Endometrial microvascular endothelial cells (primary cell): Measurements from ENCODE around the gene LMTK2. TPM values are rescaled to one million over a fixed set of nuclear protein-coding genes. Genes with fewer than 3 reads are reported as not detected.

ENCODE experiments used
- in situ Hi-C: cut with HindIII; loops from 2 replicates; pipeline ENCODE4 v1.10.0; 2017; ENCODE audit warnings: low sequenced_read_pairs, low pct_unique_long_range_greater_than_20kb; ENCODE audit errors: inconsistent ontology term
- total RNA-seq: library from RNA; depleted of rRNA; stranded (reverse); fragments of >200 nt; gene quantifications from one replicate; pipeline ENCODE4 v1.2.3, GENCODE V29; 2015; ENCODE audit errors: inconsistent ontology term

LMTK2 gene
- total RNA-seq, 1 donor from 2014 or later: 11.1 TPM

- in situ Hi-C loops: loop anchor here (10.0 kb wide), 1 partner anchor 133 kb away; no protein-coding TSS in a partner anchor
These were observed 61.0 kb downstream of the LMTK2 start for GRCh38 chr7:98167653-98168052.

- in situ Hi-C loops: loop anchor here (10.0 kb wide), 1 partner anchor 134 kb away; no protein-coding TSS in a partner anchor
These were observed 61.7 kb downstream of the LMTK2 start for GRCh38 chr7:98168181-98168903.

GRCh38 chr7:98168904-98169621 is 62.4 kb downstream of the LMTK2 start:
- in situ Hi-C loops: loop anchor here (10.0 kb wide), 1 partner anchor 134 kb away; no protein-coding TSS in a partner anchor

- in situ Hi-C loops: no loop called here
These were observed 64.3 kb downstream of the LMTK2 start for GRCh38 chr7:98170966-98171365.

GRCh38 chr7:98171449-98171848 is 64.8 kb downstream of the LMTK2 start:
- in situ Hi-C loops: no loop called here

- in situ Hi-C loops: no loop called here
These were observed 67.9 kb downstream of the LMTK2 start for GRCh38 chr7:98174334-98175259.

- in situ Hi-C loops: no loop called here
These were observed 68.7 kb downstream of the LMTK2 start for GRCh38 chr7:98175260-98175940.

GRCh38 chr7:98177553-98177952 is 70.9 kb downstream of the LMTK2 start:
- in situ Hi-C loops: no loop called here

GRCh38 chr7:98178321-98178720 is 71.7 kb downstream of the LMTK2 start:
- in situ Hi-C loops: no loop called here

- in situ Hi-C loops: no loop called here
These were observed 72.3 kb downstream of the LMTK2 start for GRCh38 chr7:98178762-98179490.

- in situ Hi-C loops: no loop called here
These were observed 74.1 kb downstream of the LMTK2 start for GRCh38 chr7:98180751-98181150.

- in situ Hi-C loops: no loop called here
These were observed 78.4 kb downstream of the LMTK2 start for GRCh38 chr7:98185101-98185500.

GRCh38 chr7:98186452-98187137 is 79.9 kb downstream of the LMTK2 start:
- in situ Hi-C loops: no loop called here

GRCh38 chr7:98187138-98187502 is 80.5 kb downstream of the LMTK2 start:
- in situ Hi-C loops: no loop called here

GRCh38 chr7:98189559-98189958 is 82.9 kb downstream of the LMTK2 start:
- in situ Hi-C loops: no loop called here

- in situ Hi-C loops: no loop called here
These were observed 85.2 kb downstream of the LMTK2 start for GRCh38 chr7:98191668-98192431.
